Ovary (tissue), 3 donors: ENCODE measurements around the gene ZNF212.

ENCODE experiments used
- EP300 ChIP-seq: sonication (generic); formaldehyde crosslinking; IDR thresholded peaks from one replicate; pipeline ENCODE4 v1.6.1; 2017; ENCODE audit warnings: antibody characterized with exemption
- POLR2A ChIP-seq: fragments of 450-650 bp; IDR thresholded peaks from one replicate; pipeline ENCODE4 v1.6.1; 2017; ENCODE audit warnings: antibody characterized with exemption, mild to moderate bottlenecking, moderate library complexity
- TF ChIP-seq, protein P1 (sequence below), 3 donors: fragments of 450-650 bp in 2 of 3; fragments of 200-600 bp in 1 of 3; IDR thresholded peaks; one replicate each; pipeline versions ENCODE4 v1.5.1 to v1.8.0; 2016 to 2022; ENCODE audit warnings: antibody characterized with exemption in 3 of 3, mild to moderate bottlenecking in 1 of 3
- donor health status: DM: no; HTN: no; CAD: no.

DNA sequence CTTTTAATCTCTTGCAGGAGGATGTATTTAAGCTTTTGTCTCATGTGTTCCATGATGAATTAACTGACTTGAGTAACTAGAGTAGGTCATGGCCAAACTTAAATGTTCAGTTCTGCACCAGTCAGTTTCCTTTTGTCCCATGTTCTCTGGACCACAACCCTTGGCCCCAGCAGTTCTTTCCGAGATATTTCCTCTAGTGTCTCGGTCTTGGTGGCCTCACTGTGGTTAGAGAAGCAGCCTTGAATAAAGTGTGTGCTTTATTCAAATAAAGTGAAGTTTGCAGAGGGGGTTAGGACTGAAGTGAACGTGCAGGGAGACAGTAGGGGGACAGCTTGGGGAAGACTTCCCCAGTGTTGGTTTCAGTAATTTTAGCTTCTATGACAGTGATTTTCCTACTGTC, 9.3 kb downstream of the ZNF212 start:
- TF ChIP-seq, protein P1, sequence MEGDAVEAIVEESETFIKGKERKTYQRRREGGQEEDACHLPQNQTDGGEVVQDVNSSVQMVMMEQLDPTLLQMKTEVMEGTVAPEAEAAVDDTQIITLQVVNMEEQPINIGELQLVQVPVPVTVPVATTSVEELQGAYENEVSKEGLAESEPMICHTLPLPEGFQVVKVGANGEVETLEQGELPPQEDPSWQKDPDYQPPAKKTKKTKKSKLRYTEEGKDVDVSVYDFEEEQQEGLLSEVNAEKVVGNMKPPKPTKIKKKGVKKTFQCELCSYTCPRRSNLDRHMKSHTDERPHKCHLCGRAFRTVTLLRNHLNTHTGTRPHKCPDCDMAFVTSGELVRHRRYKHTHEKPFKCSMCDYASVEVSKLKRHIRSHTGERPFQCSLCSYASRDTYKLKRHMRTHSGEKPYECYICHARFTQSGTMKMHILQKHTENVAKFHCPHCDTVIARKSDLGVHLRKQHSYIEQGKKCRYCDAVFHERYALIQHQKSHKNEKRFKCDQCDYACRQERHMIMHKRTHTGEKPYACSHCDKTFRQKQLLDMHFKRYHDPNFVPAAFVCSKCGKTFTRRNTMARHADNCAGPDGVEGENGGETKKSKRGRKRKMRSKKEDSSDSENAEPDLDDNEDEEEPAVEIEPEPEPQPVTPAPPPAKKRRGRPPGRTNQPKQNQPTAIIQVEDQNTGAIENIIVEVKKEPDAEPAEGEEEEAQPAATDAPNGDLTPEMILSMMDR (IDR thresholded peaks at IDR 0.05): no peak
- TF ChIP-seq EP300: no peak
- TF ChIP-seq POLR2A: no peak
